ENCODE measurements around the gene CCDC116.

CCDC116 gene

DNA sequence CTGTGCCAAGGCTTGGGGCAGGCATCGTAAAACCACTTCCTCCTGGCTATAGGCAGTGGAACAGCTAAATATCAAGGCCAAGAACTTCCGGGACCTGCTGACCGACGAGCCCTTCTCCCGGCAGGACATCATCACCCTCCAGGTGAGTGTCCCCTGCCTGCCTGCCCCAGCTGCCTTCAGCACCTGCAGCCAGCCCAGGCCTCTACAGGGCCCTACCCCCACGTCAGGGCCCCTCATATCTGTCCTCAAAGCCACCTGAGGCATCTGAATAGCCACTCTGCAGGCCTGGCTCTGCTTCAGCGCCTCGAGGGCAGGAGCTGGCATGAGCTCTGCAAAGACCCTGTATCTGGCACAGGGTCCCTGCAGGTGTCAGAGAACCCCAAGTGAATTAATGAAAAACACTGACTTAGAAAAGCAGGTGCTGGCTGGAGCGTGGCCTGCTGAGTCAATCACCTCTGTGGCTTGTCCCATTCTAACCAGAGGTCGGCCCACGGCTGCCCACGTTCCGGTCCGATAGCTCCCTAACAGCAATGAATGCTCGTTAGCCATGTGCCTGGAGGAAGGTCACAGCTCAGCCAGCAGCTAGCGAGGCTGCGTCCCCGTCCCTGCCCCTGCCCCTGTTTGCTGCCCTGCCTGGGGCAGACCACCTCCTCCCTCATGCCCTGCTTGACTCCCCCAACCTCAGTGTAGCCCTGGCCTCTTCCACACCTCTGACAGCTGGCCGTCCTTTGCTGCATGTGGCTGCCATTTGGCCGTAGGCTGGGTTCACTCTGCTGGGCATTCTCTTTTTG lies 50.0 kb downstream of the CCDC116 start:
- no peak for FAIRE-seq

DNA sequence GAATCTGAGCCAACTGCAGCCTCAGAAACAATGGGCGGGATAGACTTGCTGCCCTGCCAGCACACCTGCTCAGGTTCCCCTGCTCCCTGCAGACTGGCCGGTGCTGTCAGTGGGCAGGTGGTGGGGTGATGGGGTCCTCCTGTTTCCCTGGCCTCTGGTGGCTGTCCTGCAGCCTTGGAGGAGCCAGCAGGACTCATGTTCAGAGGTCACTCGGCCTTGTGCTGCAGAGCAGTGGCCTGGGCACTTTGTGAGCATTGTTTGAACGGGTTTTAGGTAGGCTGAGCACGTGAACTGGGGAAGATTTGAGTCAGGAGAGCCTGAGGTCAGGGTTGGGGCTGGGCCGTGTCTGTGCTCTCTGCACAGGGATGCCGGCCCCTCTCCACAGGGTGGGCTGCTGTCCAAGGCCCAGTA lies 50.8 kb downstream of the CCDC116 start:
- FAIRE-seq, result no peak

DNA sequence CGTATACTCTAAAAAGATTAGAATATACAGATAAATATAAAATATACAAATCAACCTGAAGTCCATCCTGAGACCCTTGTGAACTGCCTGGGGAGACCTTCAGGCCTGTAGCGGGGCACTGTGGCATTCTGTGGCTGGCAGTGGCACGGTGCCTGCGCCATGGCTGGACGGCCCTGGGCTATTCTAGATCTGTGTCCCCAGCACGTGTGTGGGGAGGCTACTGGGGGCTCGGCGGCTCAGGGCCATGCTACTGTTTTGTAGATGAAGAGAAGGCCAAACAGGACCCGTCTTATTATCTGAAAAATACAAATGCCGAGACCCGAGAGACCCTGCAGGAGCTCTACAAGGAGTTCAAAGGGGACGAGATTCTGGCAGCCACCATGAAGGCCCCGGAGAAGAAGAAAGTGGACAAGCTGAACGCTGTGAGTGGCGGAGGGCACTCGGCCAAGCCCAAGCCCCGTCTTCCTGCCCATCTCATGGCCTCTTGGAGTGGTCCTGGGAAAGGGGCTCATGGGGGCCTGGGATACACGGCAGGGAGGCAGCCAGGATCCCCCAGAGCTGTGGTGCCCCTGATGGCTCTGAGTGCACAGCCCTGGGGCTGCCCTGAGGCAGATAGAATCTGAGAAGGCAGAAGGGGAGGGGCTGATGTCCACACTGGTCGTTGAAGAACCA lies 52.1 kb downstream of the CCDC116 start:
- no peak for FAIRE-seq

DNA sequence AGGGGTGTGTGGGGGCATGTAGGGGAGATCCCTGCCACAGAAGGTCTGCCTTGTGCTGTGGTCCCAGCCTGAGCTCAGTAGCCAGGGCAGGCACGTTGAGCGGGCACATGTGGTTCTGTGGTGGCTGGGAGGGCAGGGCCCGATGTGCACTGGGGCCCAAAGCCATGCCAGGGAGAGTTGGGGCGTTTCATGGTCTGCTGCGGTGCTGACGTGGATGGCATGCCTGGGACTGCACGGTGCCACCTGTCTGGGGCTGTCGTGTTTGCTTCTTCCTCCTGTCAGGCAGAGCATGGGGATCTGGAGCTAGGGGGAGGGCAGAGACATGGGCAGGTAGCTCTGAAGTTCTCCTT lies 52.6 kb downstream of the CCDC116 start:
- FAIRE-seq, result no peak

DNA sequence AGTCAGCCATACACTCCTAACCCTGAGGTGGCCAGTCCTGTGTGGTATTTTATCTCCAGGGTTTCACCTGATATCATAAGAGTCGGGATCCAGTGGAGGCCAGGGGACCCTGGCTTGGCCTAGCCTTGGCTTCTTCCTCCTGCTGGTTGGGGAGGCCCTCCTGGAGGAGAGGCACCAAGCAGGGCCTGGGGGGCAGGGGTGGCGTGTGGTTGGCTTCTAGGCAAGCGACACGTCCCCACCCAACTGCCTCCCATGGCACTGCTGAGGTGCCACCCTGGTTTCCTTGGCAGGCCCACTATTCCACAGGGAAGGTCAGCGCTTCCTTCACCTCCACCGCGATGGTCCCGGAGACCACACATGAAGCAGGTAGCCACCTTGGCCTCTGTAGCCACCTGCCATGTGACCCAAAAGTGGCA lies 53.6 kb downstream of the CCDC116 start:
- no peak for FAIRE-seq

Data from A204.1 (cell line).